ENCODE measurements around the gene IFIH1.
A peak's percentile ranks its signal among the peaks of the same experiment; 100 is the strongest.

Gene IFIH1

DNA sequence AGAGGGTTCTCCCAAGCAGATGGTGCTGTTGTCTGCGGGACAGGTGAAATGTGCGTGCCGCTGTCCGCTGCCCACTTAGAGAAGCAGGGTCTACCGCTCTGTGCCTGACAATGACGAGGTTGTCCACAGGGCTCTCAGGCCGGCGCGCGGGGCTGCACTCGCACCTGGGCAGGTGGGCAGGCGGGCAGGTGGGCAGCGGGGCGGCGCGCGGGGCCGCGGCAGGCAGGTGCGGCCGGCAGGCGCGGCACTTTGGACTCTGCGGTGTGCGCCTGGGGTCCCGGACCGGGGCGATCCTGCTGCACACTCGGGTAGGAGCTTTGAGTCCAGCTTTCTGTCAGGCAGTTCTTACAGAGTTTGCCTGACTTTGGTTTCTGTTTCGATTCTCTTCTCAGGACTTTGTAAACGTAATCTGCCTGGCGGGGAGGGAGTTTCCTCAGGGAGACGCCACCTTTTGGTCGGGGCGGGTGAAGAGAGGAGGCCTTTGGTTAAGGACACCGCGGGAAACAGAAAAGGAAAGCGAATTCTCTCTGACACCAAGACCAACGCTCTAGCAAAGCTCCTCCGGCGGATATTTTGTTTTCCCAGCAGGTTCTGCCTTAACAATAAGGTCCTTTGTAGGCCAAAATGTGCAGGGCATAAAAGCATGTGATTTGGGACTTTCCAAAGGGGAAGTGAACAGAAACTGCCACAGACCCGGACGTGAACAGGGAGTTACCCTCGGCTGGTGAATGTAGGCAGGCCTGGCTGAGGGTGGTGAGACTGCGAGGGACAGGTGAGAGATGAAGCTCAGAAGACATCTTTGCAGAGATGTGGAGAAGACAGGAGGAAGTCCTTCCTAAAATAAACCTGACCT, at the start of gene IFIH1:
Gene IFIH1 (minus strand): TSS at position 357 of the 853 bp plus-strand sequence. CDS start 377 bp downstream, outside the sequence.
- no peak within 1 kb of the TSS for H3K27ac Mint-ChIP-seq
- H3K36me3 Mint-ChIP-seq (ENCODE audit: low read depth): no peaks in the 10 kb centered on the region
- peak within 1 kb of the TSS; percentile 84 for H3K4me3 Mint-ChIP-seq
- DNase-seq: peak; percentile 49
- TF ChIP-seq, protein P1, sequence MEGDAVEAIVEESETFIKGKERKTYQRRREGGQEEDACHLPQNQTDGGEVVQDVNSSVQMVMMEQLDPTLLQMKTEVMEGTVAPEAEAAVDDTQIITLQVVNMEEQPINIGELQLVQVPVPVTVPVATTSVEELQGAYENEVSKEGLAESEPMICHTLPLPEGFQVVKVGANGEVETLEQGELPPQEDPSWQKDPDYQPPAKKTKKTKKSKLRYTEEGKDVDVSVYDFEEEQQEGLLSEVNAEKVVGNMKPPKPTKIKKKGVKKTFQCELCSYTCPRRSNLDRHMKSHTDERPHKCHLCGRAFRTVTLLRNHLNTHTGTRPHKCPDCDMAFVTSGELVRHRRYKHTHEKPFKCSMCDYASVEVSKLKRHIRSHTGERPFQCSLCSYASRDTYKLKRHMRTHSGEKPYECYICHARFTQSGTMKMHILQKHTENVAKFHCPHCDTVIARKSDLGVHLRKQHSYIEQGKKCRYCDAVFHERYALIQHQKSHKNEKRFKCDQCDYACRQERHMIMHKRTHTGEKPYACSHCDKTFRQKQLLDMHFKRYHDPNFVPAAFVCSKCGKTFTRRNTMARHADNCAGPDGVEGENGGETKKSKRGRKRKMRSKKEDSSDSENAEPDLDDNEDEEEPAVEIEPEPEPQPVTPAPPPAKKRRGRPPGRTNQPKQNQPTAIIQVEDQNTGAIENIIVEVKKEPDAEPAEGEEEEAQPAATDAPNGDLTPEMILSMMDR (IDR thresholded peaks at IDR 0.05): no peak
- H3K4me1 Mint-ChIP-seq: peaks cover 7% of the 10 kb centered on the region
- peaks cover 56% of the 10 kb centered on the region for H3K27me3 Mint-ChIP-seq (ENCODE audit: low read depth, poor library complexity)
- no peaks in the 10 kb centered on the region for H3K9me3 Mint-ChIP-seq

GRCh38 chr2:162365392-162365791, 46.9 kb upstream of the IFIH1 start:
- TF ChIP-seq, protein P1 (IDR thresholded peaks at IDR 0.05): no peak

DNA sequence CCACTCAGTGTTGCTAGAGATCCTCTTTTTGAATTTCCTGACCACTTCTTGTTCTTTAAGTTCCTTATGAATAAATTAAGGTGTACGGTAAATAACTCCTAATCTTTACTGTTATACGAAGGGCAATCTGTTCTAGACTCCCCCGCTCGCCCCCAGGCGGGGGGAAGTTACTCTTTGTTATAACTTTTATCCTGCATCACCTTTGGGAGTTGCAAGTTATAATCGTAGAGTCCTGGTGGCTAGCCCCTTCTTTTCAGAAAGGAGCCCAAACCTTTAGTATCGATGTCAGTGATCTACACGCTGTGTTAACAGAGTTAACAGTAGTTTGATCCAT, 26.1 kb upstream of the IFIH1 start:
- Mint-ChIP-seq H3K9me3 (no peaks in the 10 kb centered on the region), H3K36me3 (ENCODE audit: low read depth) (no peaks in the 10 kb centered on the region), H3K27me3 (ENCODE audit: low read depth, poor library complexity) (peaks cover 32% of the 10 kb centered on the region), H3K4me3 (peak overlapping the region; percentile 94), H3K27ac (no peak overlapping the region), H3K4me1 (peaks cover 16% of the 10 kb centered on the region)
- DNase-seq: no peak
- TF ChIP-seq, protein P1 (IDR thresholded peaks at IDR 0.05): no peak

More at GRCh38 chr2:162365392-162365791, 46.9 kb upstream of the IFIH1 start:
- Mint-ChIP-seq H3K4me3 (no peak overlapping the region), H3K9me3 (no peaks in the 10 kb centered on the region), H3K36me3 (ENCODE audit: low read depth) (no peaks in the 10 kb centered on the region), H3K27me3 (ENCODE audit: low read depth, poor library complexity) (no peaks in the 10 kb centered on the region), H3K27ac (no peak overlapping the region), H3K4me1 (peaks cover 7% of the 10 kb centered on the region)
- no peak for DNase-seq

GRCh38 chr2:162343824-162344616, 25.5 kb upstream of the IFIH1 start, which contains the start of gene GCA:
Gene GCA (plus strand): TSS chr2:162344132. CDS start chr2:162344249, 117 bp downstream.
- Mint-ChIP-seq H3K4me1 (peaks cover 16% of the 10 kb centered on the region), H3K27ac (no peak within 1 kb of the TSS), H3K27me3 (ENCODE audit: low read depth, poor library complexity) (peaks cover 32% of the 10 kb centered on the region), H3K36me3 (ENCODE audit: low read depth) (no peaks in the 10 kb centered on the region), H3K9me3 (no peaks in the 10 kb centered on the region), H3K4me3 (peak within 1 kb of the TSS; percentile 94)
- peak; percentile 98 for DNase-seq
- TF ChIP-seq, protein P1 (IDR thresholded peaks at IDR 0.05): no peak

DNA sequence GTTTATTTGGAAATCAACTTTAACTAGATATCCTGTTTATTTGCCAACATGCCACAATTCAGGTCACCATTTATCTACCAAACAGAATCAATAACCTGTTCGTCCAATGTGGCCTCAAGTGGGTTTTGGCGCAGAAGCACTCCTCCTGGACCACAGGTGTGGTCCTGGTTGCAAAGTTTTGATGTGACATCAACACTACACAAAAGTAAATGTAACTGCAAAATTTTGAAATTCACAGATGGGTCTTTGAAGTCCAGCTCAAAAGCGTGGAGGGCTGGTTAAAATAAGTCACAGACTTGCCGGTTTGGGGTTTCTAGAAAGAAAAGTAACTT, 25.0 kb upstream of the IFIH1 start:
- no peak for DNase-seq
- H3K4me1 Mint-ChIP-seq: peaks cover 16% of the 10 kb centered on the region

More for the DNA sequence above, 25.0 kb upstream of the IFIH1 start:
- TF ChIP-seq, protein P1 (IDR thresholded peaks at IDR 0.05): no peak
- H3K27me3 Mint-ChIP-seq (ENCODE audit: low read depth, poor library complexity): peaks cover 32% of the 10 kb centered on the region
- H3K4me3 Mint-ChIP-seq: peak overlapping the region; percentile 94
- H3K27ac Mint-ChIP-seq: no peak overlapping the region
- no peaks in the 10 kb centered on the region for H3K36me3 Mint-ChIP-seq (ENCODE audit: low read depth)
- H3K9me3 Mint-ChIP-seq: no peaks in the 10 kb centered on the region
